DOHH2 (cell line): ENCODE measurements around the gene INPP4B.

Experiments
- CTCF ChIP-seq: fragments of 200-600 bp; sonication (generic); IDR thresholded peaks from one replicate; pipeline ENCODE4 v1.5.1; 2014; ENCODE audit warnings: antibody characterized with exemption, mild to moderate bottlenecking, low read depth, low read length; ENCODE audit not compliant: poor library complexity, severe bottlenecking
- EZH2phosphoT487 ChIP-seq: fragments of 200-600 bp; sonication (generic); IDR thresholded peaks from 2 replicates; pipeline ENCODE4 v1.6.1; 2017; ENCODE audit warnings: borderline replicate concordance, mild to moderate bottlenecking, antibody characterized with exemption, low read length, moderate library complexity, mixed read lengths

GRCh38 chr4:142284402-142285221 is 561.5 kb downstream of the INPP4B start:
- TF ChIP-seq CTCF, result no peak
- TF ChIP-seq EZH2phosphoT487, result no peak
